Measurements from ENCODE around the gene RGS7BP.

Gene RGS7BP

DNA sequence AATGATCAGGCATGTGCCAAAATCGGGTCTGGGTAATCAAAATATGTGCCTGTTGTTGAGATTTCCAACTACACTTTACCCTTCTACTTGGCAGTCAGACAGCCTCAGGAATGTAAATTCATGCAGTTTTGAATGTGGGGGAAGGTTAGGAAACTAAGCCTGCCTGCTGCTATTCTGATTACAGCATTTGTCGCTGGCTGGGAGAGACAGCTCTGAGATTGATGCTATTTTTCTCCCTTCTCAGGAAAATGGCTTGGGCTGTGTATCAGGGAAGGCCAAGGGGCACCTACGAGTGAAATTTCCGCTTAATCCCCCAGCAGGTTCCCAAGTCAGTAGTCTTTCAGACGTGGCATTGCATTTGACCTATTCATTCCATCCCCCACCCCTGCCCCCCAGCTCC is 3.6 kb upstream of the RGS7BP start:
- H3K36me3 ChIP-seq (replicated peaks; ENCODE audit: low read depth, low read length): no peaks in the 10 kb centered on the region
- no peaks in the 10 kb centered on the region for H4K20me1 ChIP-seq (ENCODE audit: insufficient read depth, low read length)
- H3K9ac ChIP-seq (ENCODE audit: low read length): no peak overlapping the region
- no peak overlapping the region for H3K4me3 ChIP-seq (ENCODE audit: low read length)
- no peaks in the 10 kb centered on the region for H3K79me2 ChIP-seq (ENCODE audit: low read length)
- no peak overlapping the region for H3K4me2 ChIP-seq (ENCODE audit: low read length)
- H2AFZ ChIP-seq (ENCODE audit: low read depth, low read length): no peak overlapping the region
- no peaks in the 10 kb centered on the region for H3K27me3 ChIP-seq (ENCODE audit: low read depth, low read length)
- no peak overlapping the region for H3K27ac ChIP-seq (ENCODE audit: low read length)
- no peaks in the 10 kb centered on the region for H3K4me1 ChIP-seq (ENCODE audit: low read length)
- no peak for TF ChIP-seq EZH2phosphoT487 (IDR thresholded peaks at IDR 0.05; ENCODE audit: low read depth)
- TF ChIP-seq, protein P1, sequence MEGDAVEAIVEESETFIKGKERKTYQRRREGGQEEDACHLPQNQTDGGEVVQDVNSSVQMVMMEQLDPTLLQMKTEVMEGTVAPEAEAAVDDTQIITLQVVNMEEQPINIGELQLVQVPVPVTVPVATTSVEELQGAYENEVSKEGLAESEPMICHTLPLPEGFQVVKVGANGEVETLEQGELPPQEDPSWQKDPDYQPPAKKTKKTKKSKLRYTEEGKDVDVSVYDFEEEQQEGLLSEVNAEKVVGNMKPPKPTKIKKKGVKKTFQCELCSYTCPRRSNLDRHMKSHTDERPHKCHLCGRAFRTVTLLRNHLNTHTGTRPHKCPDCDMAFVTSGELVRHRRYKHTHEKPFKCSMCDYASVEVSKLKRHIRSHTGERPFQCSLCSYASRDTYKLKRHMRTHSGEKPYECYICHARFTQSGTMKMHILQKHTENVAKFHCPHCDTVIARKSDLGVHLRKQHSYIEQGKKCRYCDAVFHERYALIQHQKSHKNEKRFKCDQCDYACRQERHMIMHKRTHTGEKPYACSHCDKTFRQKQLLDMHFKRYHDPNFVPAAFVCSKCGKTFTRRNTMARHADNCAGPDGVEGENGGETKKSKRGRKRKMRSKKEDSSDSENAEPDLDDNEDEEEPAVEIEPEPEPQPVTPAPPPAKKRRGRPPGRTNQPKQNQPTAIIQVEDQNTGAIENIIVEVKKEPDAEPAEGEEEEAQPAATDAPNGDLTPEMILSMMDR (IDR thresholded peaks at IDR 0.05; ENCODE audit: low read depth, low read length): no peak
- H3K9me3 ChIP-seq (ENCODE audit: insufficient read depth, low read length): no peaks in the 10 kb centered on the region

- Histone ChIP-seq H3K4me2 (ENCODE audit: low read length) (no peak overlapping the region), H3K4me3 (ENCODE audit: low read length) (no peak overlapping the region), H3K9ac (ENCODE audit: low read length) (no peak overlapping the region)
Observed at GRCh38 chr5:64506567-64507263, 900 bp downstream of the RGS7BP start.

DNA sequence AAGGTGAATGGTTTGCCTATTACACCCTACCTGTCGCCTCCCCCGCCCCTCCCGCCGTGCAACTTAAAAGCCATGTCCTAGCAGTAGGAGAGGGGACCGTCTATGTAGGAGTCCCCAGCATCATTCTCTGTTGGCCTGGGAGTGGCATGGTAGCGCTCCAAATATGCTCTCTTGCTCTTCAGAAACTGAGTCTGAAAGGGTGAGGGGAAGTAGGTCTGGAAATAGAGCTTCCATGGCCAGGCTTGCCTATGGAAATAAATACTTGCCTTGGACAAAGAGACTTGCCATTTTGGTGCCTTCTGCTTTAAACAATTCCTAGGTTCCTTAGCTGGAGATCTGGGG is 1.4 kb downstream of the RGS7BP start:
- no peaks in the 10 kb centered on the region for H3K9me3 ChIP-seq (ENCODE audit: insufficient read depth, low read length)
- no peaks in the 10 kb centered on the region for H3K27me3 ChIP-seq (ENCODE audit: low read depth, low read length)
- H2AFZ ChIP-seq (ENCODE audit: low read depth, low read length): no peak overlapping the region
- no peak overlapping the region for H3K4me2 ChIP-seq (ENCODE audit: low read length)
- H4K20me1 ChIP-seq (ENCODE audit: insufficient read depth, low read length): no peaks in the 10 kb centered on the region
- H3K4me1 ChIP-seq (ENCODE audit: low read length): no peaks in the 10 kb centered on the region
- TF ChIP-seq, protein P1 (IDR thresholded peaks at IDR 0.05; ENCODE audit: low read depth, low read length): no peak
- no peak for TF ChIP-seq EZH2phosphoT487 (IDR thresholded peaks at IDR 0.05; ENCODE audit: low read depth)
- H3K27ac ChIP-seq (ENCODE audit: low read length): no peak overlapping the region
- H3K79me2 ChIP-seq (ENCODE audit: low read length): no peaks in the 10 kb centered on the region
- no peaks in the 10 kb centered on the region for H3K36me3 ChIP-seq (replicated peaks; ENCODE audit: low read depth, low read length)
- no peak overlapping the region for H3K9ac ChIP-seq (ENCODE audit: low read length)
- no peak overlapping the region for H3K4me3 ChIP-seq (ENCODE audit: low read length)

More at GRCh38 chr5:64506567-64507263, 900 bp downstream of the RGS7BP start:
- Histone ChIP-seq H3K79me2 (ENCODE audit: low read length) (no peaks in the 10 kb centered on the region), H3K27ac (ENCODE audit: low read length) (no peak overlapping the region), H2AFZ (ENCODE audit: low read depth, low read length) (no peak overlapping the region), H3K36me3 (replicated peaks; ENCODE audit: low read depth, low read length) (no peaks in the 10 kb centered on the region), H4K20me1 (ENCODE audit: insufficient read depth, low read length) (no peaks in the 10 kb centered on the region), H3K9me3 (ENCODE audit: insufficient read depth, low read length) (no peaks in the 10 kb centered on the region), H3K27me3 (ENCODE audit: low read depth, low read length) (no peaks in the 10 kb centered on the region), H3K4me1 (ENCODE audit: low read length) (no peaks in the 10 kb centered on the region)
- TF ChIP-seq, protein P1 (IDR thresholded peaks at IDR 0.05; ENCODE audit: low read depth, low read length): no peak
- TF ChIP-seq EZH2phosphoT487 (IDR thresholded peaks at IDR 0.05; ENCODE audit: low read depth): no peak

- Histone ChIP-seq H3K36me3 (replicated peaks; ENCODE audit: low read depth, low read length) (no peaks in the 10 kb centered on the region), H3K27me3 (ENCODE audit: low read depth, low read length) (no peaks in the 10 kb centered on the region), H2AFZ (ENCODE audit: low read depth, low read length) (no peak overlapping the region), H3K79me2 (ENCODE audit: low read length) (no peaks in the 10 kb centered on the region), H3K27ac (ENCODE audit: low read length) (no peak overlapping the region), H3K4me3 (ENCODE audit: low read length) (no peak overlapping the region), H3K4me1 (ENCODE audit: low read length) (no peaks in the 10 kb centered on the region), H3K9ac (ENCODE audit: low read length) (no peak overlapping the region), H4K20me1 (ENCODE audit: insufficient read depth, low read length) (no peaks in the 10 kb centered on the region), H3K4me2 (ENCODE audit: low read length) (no peak overlapping the region), H3K9me3 (ENCODE audit: insufficient read depth, low read length) (no peaks in the 10 kb centered on the region)
- no peak for TF ChIP-seq EZH2phosphoT487 (IDR thresholded peaks at IDR 0.05; ENCODE audit: low read depth)
- TF ChIP-seq, protein P1 (IDR thresholded peaks at IDR 0.05; ENCODE audit: low read depth, low read length): no peak
Observed at GRCh38 chr5:64509828-64510227, 4.0 kb downstream of the RGS7BP start.

Data from OCI-LY3 (cell line).